ENCODE results near the gene OLA1.

DNA sequence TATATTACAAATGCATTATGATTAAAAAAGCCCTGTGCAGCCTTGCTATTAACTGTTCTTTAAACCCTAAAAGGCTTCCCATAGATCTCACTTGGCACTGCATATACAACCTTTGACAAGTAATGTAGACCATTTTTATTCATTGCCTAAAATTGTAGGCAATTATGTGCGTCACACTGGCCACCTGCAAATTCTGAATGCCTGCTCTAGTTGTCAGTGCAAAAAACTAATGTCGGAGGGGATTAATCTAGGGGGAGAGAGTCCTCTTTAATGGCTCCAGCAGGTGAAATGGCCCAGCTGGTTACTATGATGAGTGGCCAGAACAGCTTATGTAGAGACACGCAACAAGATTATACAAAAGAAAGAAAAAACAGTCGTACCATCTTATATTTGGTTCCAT lies 123.2 kb downstream of the OLA1 start:
- TF ChIP-seq RAD21 (IDR thresholded peaks at IDR 0.05; ENCODE audit: low read length): no peak
- TF ChIP-seq JUND (IDR thresholded peaks at IDR 0.05): no peak
- TF ChIP-seq, protein P1, sequence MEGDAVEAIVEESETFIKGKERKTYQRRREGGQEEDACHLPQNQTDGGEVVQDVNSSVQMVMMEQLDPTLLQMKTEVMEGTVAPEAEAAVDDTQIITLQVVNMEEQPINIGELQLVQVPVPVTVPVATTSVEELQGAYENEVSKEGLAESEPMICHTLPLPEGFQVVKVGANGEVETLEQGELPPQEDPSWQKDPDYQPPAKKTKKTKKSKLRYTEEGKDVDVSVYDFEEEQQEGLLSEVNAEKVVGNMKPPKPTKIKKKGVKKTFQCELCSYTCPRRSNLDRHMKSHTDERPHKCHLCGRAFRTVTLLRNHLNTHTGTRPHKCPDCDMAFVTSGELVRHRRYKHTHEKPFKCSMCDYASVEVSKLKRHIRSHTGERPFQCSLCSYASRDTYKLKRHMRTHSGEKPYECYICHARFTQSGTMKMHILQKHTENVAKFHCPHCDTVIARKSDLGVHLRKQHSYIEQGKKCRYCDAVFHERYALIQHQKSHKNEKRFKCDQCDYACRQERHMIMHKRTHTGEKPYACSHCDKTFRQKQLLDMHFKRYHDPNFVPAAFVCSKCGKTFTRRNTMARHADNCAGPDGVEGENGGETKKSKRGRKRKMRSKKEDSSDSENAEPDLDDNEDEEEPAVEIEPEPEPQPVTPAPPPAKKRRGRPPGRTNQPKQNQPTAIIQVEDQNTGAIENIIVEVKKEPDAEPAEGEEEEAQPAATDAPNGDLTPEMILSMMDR (IDR thresholded peaks at IDR 0.05): no peak
